ENCODE measurements around the gene SPA17. TPM values are rescaled to one million over a fixed set of nuclear protein-coding genes. Genes with fewer than 3 reads are reported as not detected.

The SPA17 gene
- total and polyA plus RNA-seq, 2 of the 8 experiments (the other 6 are each of a cell fraction or from before 2014, with no cell fraction given) = 3.7 to 5.2 TPM

DNA sequence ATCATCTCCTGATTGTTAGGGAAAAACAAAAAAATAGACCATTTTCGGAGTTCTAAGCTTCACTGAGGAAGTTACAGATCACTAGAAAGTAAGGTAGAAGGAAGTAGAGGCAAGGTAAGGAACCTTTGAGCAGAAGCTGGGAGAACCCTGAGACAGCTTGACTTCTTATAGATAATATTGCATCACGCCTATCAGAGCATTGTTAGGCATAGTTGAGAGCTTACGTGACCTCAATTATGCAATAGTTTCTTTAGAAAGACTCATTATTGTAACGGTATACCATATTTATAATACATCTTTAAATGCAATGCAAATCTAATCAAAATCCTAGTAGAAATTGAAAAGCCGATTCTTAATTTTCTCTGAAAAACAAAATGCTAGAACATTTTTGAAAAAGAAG is 46.2 kb upstream of the SPA17 start (continued):
- TF ChIP-seq, protein P1, sequence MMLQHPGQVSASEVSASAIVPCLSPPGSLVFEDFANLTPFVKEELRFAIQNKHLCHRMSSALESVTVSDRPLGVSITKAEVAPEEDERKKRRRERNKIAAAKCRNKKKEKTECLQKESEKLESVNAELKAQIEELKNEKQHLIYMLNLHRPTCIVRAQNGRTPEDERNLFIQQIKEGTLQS (IDR thresholded peaks at IDR 0.05; ENCODE audit: insufficient read depth, low read depth, low read length) = no peak
- TF ChIP-seq CBX8 (IDR thresholded peaks at IDR 0.05; ENCODE audit: borderline replicate concordance, low read depth, low read length) (no peak), GTF2F1 (IDR thresholded peaks at IDR 0.05; ENCODE audit: borderline replicate concordance, low read depth, low read length) (no peak)

Data from H1 (cell line).